ENCODE measurements around the gene CDNF. TPM values are rescaled to one million over a fixed set of nuclear protein-coding genes. Genes with fewer than 3 reads are reported as not detected.
"Not testable (repeated sequence)": the region's sequence is repeated elsewhere in the genome, so short reads cannot be mapped to it uniquely, and the experiment has no call there.

The CDNF gene
- total RNA-seq, 2 donors from 2014 or later = 0.51 to 1.2 TPM

DNA sequence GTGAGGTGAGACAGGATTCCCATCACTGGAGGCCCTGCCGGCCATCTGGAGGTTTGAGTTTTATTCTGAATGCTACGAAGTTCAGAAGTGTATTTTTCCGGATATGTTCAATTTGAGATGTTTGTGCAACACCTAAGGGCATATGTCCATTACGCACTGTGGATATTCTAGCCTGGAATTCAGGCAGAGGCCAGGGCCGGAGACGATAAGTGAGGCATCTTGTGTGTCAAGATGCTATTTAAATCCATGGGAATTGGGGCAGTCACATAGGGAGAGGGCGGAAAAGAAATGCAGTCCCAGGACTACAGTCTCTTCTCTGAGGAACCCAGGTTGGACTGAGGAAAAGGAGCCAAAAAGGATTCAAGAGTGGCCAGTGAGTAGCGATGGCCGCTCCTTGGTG lies 38.9 kb upstream of the CDNF start:
- H3K4me1 Mint-ChIP-seq = peaks cover 19% of the 10 kb centered on the region
- TF ChIP-seq CTCF (conservative IDR thresholded peaks at IDR 0.05) = no peak
- H3K4me3 Mint-ChIP-seq = peak overlapping the region; percentile 96
- DNase-seq = no peak
- H3K36me3 ChIP-seq (ENCODE audit: control insufficient read depth, insufficient read depth, low read length) = no peaks in the 10 kb centered on the region
- no peaks in the 10 kb centered on the region for H3K36me3 Mint-ChIP-seq (ENCODE audit: low read depth)
- H3K27me3 ChIP-seq (ENCODE audit: control insufficient read depth, insufficient read depth, low read length, poor library complexity, severe bottlenecking) = no peaks in the 10 kb centered on the region
- H3K9me3 ChIP-seq (ENCODE audit: control insufficient read depth, low read length) = no peaks in the 10 kb centered on the region
- no peak overlapping the region for H3K27ac Mint-ChIP-seq
- no peaks in the 10 kb centered on the region for H3K27me3 Mint-ChIP-seq (ENCODE audit: insufficient read depth)
- no peak overlapping the region for H3K27ac ChIP-seq (ENCODE audit: low read depth, low read length)
- H3K4me1 ChIP-seq (ENCODE audit: control insufficient read depth, insufficient read depth, low read length) = peaks cover 5% of the 10 kb centered on the region
- H3K4me3 ChIP-seq (ENCODE audit: low read length) = no peak overlapping the region
- no peak overlapping the region for H3K9ac ChIP-seq (ENCODE audit: extremely low read depth, low read length, poor library complexity, severe bottlenecking)
- 93 to 97% methylated on average over 9 of the region's 9 CpGs for WGBS, 2 experiments (ENCODE audit: insufficient coverage in 1 of 2, insufficient read length in 1 of 2)
- no peaks in the 10 kb centered on the region for H3K9me3 Mint-ChIP-seq

DNA sequence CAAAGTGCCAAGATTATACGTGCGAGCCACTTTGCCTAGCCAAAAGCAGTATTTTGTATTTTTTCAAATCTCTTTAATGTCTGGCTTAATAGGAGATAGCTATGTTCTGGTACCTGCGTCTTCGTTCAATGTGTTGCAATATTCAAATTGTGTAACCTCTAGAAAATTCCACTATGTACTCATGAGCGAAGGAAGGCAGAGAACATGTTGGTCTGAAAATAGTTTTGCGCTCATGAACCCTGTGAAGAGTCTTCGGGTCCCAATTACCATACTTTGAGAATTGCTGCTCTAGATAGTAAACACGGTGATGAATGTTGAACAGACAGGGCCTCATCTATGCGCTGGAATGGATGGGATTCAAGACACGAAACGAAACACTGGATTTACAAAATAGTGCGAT lies 38.1 kb upstream of the CDNF start:
- no peak overlapping the region for H3K27ac ChIP-seq (ENCODE audit: low read depth, low read length)
- peaks cover 7% of the 10 kb centered on the region for H3K36me3 ChIP-seq (ENCODE audit: control insufficient read depth, insufficient read depth, low read length)
- no peak for DNase-seq
- no peak for TF ChIP-seq CTCF (conservative IDR thresholded peaks at IDR 0.05)
- Mint-ChIP-seq H3K36me3 (ENCODE audit: low read depth) (peaks cover 3% of the 10 kb centered on the region), H3K27ac (no peak overlapping the region), H3K4me1 (peaks cover 19% of the 10 kb centered on the region), H3K4me3 (no peak overlapping the region), H3K27me3 (ENCODE audit: insufficient read depth) (no peaks in the 10 kb centered on the region), H3K9me3 (no peaks in the 10 kb centered on the region)
- H3K4me3 ChIP-seq (ENCODE audit: low read length) = no peak overlapping the region
- H3K27me3 ChIP-seq (ENCODE audit: control insufficient read depth, insufficient read depth, low read length, poor library complexity, severe bottlenecking) = no peaks in the 10 kb centered on the region
- peaks cover 5% of the 10 kb centered on the region for H3K4me1 ChIP-seq (ENCODE audit: control insufficient read depth, insufficient read depth, low read length)
- H3K9ac ChIP-seq (ENCODE audit: extremely low read depth, low read length, poor library complexity, severe bottlenecking) = no peak overlapping the region
- WGBS, 2 experiments (ENCODE audit: insufficient coverage in 1 of 2, insufficient read length in 1 of 2) = 96 to 98% methylated on average over 12 of the region's 12 CpGs
- no peaks in the 10 kb centered on the region for H3K9me3 ChIP-seq (ENCODE audit: control insufficient read depth, low read length)

GRCh38 chr10:14873090-14873760 lies 35.4 kb upstream of the CDNF start:
- WGBS, 2 experiments (ENCODE audit: insufficient coverage in 1 of 2, insufficient read length in 1 of 2) = 94% methylated on average over 2 of the region's 2 CpGs; no CpG with 5 or more reads in 1 of the 2 experiments
- Histone ChIP-seq H3K27me3 (ENCODE audit: control insufficient read depth, insufficient read depth, low read length, poor library complexity, severe bottlenecking) (no peaks in the 10 kb centered on the region), H3K4me1 (ENCODE audit: control insufficient read depth, insufficient read depth, low read length) (no peaks in the 10 kb centered on the region), H3K9me3 (ENCODE audit: control insufficient read depth, low read length) (no peaks in the 10 kb centered on the region), H3K4me3 (ENCODE audit: low read length) (no peak overlapping the region), H3K36me3 (ENCODE audit: control insufficient read depth, insufficient read depth, low read length) (peaks cover 33% of the 10 kb centered on the region), H3K27ac (ENCODE audit: low read depth, low read length) (no peak overlapping the region), H3K9ac (ENCODE audit: extremely low read depth, low read length, poor library complexity, severe bottlenecking) (no peak overlapping the region)
- Mint-ChIP-seq H3K4me3 (no peak overlapping the region), H3K36me3 (ENCODE audit: low read depth) (peaks cover 15% of the 10 kb centered on the region), H3K27ac (no peak overlapping the region), H3K27me3 (ENCODE audit: insufficient read depth) (no peaks in the 10 kb centered on the region), H3K4me1 (peaks cover 11% of the 10 kb centered on the region), H3K9me3 (no peaks in the 10 kb centered on the region)
- DNase-seq = no peak
- TF ChIP-seq CTCF (conservative IDR thresholded peaks at IDR 0.05) = no peak

DNA sequence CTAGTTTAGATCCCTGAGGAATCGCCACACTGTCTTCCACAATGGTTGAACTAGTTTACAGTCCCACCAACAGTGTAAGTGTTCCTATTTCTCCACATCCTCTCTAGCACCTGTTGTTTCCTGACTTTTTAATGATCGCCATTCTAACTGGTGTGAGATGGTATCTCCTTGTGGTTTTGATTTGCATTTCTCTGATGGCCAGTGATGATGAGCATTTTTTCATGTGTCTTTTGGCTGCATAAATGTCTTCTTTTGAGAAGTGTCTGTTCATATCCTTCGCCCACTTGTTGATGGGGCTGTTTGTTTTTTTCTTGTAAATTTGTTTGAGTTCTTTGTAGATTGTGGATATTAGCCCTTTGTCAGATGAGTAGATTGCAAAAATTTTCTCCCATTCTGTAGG lies 27.0 kb upstream of the CDNF start:
- not testable (repeated sequence) for DNase-seq; H3K27me3 ChIP-seq (ENCODE audit: control insufficient read depth, insufficient read depth, low read length, poor library complexity, severe bottlenecking); H3K9me3 ChIP-seq (ENCODE audit: control insufficient read depth, low read length); H3K9ac ChIP-seq (ENCODE audit: extremely low read depth, low read length, poor library complexity, severe bottlenecking); H3K4me3 Mint-ChIP-seq; H3K4me1 Mint-ChIP-seq; H3K4me3 ChIP-seq (ENCODE audit: low read length); H3K4me1 ChIP-seq (ENCODE audit: control insufficient read depth, insufficient read depth, low read length); H3K27ac ChIP-seq (ENCODE audit: low read depth, low read length); H3K27ac Mint-ChIP-seq; H3K9me3 Mint-ChIP-seq; H3K27me3 Mint-ChIP-seq (ENCODE audit: insufficient read depth)
- WGBS, 2 experiments (ENCODE audit: insufficient coverage in 1 of 2, insufficient read length in 1 of 2) = 100% methylated on average over 1 of the region's 3 CpGs
- peaks cover 45% of the 10 kb centered on the region for H3K36me3 ChIP-seq (ENCODE audit: control insufficient read depth, insufficient read depth, low read length)
- peaks cover 55% of the 10 kb centered on the region for H3K36me3 Mint-ChIP-seq (ENCODE audit: low read depth)

DNA sequence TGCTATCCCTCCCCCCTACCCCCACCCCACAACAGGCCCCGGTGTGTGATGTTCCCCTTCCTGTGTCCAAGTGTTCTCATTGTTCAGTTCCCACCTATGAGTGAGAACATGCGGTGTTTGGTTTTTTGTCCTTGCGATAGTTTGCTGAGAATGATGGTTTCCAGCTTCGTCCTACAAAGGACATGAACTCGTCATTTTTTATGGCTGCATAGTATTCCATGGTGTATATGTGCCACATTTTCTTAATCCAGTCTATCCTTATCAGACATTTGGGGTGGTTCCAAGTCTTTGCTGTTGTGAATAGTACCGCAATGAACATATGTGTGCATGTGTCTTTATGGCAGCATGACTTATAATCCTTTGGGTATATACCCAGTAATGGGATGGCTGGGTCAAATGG lies 26.6 kb upstream of the CDNF start:
- not testable (repeated sequence) for H3K4me1 Mint-ChIP-seq; H3K9me3 Mint-ChIP-seq; H3K4me3 ChIP-seq (ENCODE audit: low read length); H3K4me3 Mint-ChIP-seq; H3K9ac ChIP-seq (ENCODE audit: extremely low read depth, low read length, poor library complexity, severe bottlenecking); H3K27me3 Mint-ChIP-seq (ENCODE audit: insufficient read depth); H3K27ac ChIP-seq (ENCODE audit: low read depth, low read length); H3K27ac Mint-ChIP-seq; DNase-seq; H3K27me3 ChIP-seq (ENCODE audit: control insufficient read depth, insufficient read depth, low read length, poor library complexity, severe bottlenecking); H3K4me1 ChIP-seq (ENCODE audit: control insufficient read depth, insufficient read depth, low read length); H3K9me3 ChIP-seq (ENCODE audit: control insufficient read depth, low read length)
- H3K36me3 ChIP-seq (ENCODE audit: control insufficient read depth, insufficient read depth, low read length) = peaks cover 45% of the 10 kb centered on the region
- 93 to 100% methylated on average over 3 to 5 of the region's 6 CpGs for WGBS, 2 experiments (ENCODE audit: insufficient coverage in 1 of 2, insufficient read length in 1 of 2)
- H3K36me3 Mint-ChIP-seq (ENCODE audit: low read depth) = peaks cover 52% of the 10 kb centered on the region

Data from endodermal cell (in vitro differentiated cells).